SKM-1 (cell line): ENCODE results near the gene CD4.

Experiments
- DNase-seq: peaks from one replicate; lab custom pipeline; 2025; ENCODE audit not compliant: unreplicated experiment; lab: John Stamatoyannopoulos, UW

The CD4 gene

DNA sequence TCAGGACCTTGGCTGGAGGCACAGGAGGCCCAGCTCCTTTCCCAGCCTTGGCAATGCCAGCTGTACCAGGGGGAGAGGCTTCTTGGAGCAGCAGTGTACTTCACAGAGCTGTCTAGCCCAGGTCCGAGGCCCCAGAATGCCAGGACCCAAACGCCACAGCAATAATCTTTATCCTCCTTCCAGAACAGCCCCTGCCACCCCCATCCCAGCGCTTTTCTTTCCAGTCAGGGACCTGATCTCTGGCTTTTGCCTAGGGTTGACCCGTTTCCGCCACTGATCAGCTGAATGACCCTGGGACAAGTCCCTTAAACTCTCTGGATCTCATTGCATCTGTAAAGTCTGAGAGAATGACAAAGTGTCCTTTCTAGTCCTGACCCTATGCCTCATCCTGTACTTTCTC, 11.9 kb upstream of the CD4 start:
- DNase-seq, result no peak

DNA sequence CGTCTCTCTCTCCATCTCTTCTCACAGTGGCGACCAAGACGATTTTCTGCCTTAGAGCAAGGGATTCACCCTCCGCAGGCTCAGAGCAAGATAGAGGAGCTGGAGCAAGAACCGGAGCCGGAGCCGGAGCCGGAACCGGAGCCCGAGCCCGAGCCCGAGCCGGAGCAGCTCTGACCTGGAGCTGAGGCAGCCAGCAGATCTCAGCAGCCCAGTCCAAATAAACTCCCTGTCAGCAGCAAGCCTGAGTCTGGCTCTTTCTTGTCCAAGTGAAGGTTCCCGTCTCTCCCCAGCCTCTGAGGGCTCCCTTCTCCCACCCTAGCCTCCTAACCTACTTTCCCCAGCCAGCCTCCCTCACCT, 11.1 kb upstream of the CD4 start:
- DNase-seq, result no peak

DNA sequence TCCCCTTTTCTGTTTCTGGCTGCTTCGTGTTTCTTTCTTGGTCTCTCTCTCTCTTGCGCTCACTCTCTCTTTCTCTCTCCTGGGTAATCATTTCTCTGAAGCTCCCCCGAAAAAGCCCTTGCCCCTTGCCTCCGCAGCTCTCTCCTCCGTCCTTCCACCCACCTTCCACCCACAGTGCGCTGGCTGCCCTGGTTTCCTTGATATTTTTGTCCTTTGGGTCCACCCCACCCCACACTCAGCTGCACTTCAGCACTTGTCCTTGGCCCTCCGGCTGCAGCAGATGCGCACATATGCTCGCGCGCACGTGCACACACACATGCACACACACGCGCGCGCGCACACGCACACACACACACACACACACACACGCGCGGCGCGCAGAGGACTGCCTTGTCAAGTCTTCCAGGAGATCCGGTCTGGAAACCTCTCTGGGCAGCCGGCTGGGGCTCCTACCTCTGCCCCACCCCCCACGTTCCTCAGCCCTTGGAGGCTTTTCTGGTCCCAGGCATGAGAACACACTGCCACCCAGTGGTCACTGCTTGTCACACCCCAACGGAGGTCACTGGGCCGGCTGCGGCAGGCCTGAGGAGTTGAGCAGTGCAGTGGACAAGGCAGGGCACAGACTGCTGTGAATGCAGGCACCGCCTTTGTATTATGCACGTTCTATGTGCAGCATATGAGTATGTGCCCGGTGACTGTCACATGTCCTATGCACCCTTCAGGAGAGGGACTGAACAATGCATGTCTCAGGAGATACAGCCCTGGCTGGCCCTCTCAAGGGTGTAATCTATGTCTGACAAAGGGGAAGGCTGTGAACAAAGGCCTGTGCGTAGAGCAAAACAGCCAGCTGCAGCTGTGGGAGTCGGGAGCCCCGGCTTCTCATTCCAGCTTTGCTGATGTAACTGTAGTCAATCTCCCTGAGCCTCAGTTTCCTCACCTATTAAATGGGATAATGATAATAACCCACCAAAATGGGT, 10.5 kb upstream of the CD4 start:
- DNase-seq, result peak; percentile 53

DNA sequence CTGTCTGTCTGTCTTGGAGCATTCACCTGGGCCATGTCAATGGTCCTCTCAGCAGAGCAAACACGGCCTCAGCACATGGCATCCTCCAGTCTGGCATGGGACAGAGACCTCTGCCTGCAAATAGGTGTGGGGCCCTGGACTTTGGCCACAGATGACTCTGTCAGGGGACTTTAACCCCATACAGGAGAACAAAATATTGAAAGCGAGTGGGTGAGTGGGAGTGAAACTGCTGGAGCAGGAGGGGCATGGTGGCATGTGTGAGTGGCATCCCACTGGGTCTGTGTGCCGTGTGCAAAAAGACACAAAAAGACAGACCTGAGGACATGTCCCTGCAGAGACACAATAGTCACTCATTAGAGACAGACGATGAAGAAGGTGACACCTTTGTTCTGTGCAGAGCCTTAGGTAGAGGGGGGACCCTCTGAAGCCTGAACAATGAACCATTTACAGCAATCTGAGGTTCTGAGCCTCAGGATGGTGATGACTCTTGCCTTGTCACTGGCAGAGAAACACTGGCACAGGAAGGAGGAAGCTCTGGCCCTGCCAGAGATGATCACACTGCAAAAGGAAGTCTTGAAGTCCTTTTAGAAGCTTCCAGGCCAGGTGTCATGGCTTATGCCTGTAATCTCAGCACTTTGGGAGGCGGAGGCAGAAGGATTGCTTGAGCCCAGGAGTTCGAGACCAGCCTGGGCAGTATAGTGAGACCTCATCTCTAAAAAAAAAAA, 9.5 kb upstream of the CD4 start:
- DNase-seq, result no peak

DNA sequence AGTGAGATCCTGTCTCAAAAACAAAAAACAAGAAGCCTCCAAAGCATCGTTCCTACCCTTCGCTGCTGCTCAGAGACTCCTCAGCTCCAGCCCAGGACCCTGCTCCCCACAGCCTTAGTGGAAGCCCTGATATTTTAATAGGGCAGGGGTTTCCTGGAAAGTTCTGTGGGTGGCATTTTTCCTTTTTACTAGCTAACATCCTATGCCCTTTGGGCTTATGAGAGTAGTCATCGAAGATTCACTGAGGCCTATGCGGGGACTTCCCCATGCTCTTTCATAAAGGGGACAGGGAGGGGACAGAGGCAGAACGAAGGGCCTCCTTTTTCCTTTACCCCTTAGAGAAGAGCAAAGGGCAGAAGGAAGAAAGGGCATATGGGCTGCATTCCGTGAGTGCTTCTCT, 8.8 kb upstream of the CD4 start:
- no peak for DNase-seq

DNA sequence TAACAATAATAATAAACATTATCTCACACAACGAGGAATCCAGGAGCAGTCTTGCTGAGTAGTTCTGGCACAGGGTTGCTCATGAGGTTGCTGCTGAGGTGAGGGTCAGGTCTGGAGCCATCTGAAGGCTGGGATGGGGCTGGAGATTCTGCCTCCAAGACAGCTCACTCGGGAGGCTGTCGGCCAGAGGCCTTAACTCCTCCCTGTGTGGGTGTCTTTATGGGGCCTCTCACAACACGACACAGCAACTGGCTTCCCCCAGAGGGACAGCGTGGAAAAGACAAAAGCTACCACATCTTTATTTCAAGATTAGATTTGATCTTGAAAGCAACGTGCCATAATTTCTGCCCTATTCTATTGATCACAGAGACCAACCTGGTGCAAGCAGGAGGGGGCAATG, 7.2 kb upstream of the CD4 start:
- DNase-seq, result no peak

DNA sequence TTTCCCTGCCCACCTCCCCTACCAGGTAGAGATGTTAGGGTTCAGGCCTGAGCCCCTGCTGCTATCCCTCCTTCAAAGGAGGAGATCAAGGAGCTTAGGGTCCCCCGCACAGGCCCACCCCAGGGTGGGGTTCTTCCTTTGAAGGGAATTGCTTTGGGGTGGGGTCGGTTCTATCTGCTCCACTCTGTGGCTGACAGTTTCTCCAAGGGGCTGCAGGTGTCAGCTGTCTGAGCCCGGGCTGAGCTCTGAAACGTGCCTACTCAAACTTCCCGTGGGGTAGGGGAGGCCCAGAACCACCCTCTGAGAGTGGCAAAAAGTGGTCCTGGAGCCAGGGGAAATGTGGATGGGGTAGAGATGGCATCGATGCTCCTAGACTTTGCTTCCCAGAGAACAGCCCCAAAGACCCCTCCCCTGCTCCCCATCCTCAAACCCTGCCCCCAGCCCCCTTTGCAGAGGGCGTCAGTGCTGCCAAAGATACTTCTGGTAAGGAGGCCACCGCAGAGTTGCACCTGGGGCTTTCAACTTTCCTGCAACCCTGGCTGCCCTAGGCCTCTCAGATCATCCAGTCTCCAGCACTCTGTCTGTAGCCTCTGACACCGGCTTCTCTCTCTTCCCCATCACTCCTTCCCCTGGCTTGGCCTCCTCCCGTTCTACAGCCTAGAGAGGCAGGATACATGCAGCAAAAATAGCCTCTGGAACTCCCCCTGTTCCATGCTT, 6.3 kb upstream of the CD4 start:
- no peak for DNase-seq

DNA sequence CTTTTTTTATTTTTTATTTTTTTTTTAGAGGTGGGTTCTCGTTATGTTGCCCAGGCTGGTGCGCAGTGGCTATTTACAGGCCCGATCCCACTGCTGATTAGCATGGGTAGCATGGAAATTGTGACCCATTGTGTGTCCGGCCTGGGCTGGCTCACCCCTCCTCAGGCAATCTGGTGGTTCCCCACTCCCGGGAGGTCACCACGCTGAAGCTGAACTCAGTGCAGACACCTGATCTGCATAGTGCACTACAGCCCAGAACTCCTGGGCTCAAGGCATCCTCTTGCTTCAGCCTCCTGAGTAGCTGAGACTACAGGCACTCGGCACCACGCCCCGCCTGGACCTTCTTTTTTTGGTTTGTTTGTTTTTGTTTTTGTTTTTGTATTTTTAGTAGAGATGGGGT, 5.5 kb upstream of the CD4 start:
- DNase-seq, result no peak

DNA sequence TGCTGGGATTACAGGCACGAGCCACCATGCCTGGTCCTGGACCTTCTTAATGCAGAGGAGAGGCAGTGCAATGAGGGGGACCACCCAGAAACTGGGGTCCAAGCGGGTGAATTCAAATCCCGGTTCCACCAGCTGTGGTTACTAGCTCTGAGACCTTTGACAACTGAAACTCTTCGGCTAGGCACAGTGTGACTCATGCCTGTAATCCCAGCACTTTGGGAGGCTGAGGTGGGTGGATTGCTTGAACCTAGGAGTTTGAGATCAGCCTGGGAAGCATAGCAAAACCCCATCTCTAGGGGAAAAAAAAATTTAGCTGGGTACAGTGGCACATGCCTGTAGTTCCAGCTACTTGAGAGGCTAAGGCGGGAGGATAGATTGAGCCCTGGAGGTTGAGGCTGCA, 5.0 kb upstream of the CD4 start:
- DNase-seq, result no peak

DNA sequence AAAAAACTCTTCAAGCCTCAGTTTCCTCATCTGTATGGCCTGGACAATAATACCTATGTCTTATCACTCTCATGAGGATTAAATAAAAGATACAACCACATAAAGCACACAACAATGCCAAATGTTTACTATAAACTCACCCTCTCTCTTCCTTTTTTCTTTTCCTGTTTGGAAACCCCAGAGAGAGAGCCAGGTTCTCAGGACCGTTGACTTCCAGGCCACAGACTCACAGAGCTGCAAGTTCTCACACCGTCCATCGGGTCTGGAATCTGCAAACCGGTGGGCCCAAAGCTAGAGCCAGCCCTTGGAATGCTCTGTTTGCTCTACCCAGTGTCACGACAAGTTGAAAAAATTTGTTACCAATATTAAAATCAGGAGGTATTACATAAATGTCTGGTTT, 4.6 kb upstream of the CD4 start:
- no peak for DNase-seq

DNA sequence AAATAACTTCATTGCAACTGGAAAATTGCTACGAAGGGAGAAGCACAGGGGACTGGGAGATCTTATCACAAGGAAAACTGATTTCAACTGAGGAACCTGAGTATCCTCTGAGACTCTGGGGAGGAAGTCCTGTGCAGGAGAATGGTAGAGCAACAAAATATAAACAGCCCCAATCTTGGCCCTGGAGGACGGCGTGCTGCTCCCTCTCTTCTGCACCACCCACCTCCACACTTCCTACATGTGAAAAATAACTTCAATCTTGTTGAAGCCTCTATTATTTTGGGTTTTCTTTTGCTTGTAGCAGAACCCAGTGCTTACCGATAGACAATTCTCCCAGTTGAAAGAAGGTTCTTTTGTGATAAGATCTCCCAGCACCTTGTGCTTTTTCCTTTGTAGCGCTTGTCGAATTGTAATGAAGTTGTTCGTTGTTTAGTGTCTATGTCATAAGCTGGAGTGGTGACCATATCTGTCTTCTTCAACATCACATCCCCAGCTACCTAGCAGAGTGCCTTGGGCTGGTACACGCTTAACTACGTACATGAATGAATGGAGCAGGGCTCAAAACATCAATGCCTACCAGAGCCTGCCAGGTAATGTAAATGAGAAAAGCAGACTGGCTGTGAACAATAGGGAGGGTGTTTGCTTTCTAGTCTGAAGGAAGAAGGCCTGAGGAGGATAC, 2.8 kb upstream of the CD4 start:
- DNase-seq, result no peak

DNA sequence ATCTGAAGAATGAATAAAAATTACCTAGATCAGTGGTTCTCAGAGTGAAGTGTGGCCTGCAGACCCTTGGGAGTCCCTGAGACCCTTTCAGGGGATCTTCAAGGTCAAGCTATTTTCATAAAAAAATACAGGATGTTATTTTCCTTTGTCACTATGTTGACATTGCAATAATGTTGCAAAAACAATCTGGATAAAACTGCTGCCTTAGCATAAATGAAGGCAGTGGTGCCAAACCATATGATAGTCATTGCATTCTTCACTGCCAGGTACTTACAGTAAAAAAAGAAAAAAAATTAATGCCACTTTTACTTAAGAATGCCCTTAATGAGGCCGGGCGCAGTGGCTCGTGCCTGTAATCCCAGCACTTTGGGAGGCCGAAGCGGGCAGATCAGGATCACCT, 2.0 kb upstream of the CD4 start:
- no peak for DNase-seq

DNA sequence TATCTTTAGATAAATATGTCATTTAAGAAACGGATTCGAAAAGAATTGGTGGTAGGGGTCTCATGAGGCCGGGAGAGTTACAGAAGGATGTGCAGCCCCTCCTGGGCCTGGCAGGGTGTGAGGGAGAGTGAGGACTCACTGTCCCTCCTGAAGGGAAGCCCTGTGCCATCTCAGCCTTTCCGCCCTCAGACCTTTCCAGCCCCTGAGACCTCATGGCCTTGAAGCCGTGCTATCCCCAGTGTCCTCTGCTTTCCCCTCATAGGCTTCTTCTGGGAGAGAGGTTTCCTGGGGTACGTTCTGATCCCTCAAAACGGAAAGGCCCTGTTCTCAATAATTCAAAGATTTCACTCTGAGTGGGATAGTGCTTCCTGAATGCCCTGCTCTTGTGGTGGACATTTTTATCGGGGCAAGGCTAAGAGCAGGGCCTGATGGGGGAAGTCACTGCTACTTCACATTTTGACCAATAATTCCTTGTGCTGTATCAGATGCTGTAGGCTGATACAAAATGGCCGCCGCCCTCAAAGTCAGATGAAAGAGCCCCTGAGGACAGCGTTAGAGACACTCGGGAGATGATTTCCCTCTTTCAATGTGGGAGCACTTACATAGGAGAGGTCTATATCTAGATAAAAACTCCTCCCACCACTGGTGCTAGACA, 1.3 kb downstream of the CD4 start:
- DNase-seq, result no peak

DNA sequence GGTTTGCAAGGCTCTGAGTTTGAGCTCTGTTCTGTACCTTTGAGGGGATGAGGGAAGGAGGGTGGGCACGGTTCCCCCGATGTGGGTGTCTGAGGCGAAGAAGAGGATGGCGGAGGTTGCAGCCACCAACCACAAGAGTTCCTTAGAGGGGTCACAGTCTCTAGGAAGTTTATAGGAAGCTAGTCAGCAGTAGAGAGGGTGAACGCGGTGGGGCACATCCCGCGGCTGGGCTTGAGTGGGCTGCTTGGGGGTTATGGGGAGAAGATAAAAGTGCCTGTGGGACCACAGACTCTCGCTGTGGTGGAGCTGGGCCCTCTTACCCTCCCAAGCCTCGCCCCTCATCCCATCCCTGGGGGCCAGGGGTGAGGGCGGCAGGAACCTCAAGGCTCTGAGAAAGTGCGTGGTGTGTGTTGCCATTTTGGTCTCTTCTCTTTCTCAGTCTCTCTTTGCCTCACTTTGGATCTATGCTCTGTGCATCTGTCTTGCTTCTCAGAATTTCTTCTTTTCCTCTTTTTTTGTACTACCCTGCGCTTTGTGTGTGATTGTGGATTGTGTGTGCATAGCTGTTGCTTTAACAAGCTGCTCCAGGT, 2.7 kb downstream of the CD4 start:
- no peak for DNase-seq

DNA sequence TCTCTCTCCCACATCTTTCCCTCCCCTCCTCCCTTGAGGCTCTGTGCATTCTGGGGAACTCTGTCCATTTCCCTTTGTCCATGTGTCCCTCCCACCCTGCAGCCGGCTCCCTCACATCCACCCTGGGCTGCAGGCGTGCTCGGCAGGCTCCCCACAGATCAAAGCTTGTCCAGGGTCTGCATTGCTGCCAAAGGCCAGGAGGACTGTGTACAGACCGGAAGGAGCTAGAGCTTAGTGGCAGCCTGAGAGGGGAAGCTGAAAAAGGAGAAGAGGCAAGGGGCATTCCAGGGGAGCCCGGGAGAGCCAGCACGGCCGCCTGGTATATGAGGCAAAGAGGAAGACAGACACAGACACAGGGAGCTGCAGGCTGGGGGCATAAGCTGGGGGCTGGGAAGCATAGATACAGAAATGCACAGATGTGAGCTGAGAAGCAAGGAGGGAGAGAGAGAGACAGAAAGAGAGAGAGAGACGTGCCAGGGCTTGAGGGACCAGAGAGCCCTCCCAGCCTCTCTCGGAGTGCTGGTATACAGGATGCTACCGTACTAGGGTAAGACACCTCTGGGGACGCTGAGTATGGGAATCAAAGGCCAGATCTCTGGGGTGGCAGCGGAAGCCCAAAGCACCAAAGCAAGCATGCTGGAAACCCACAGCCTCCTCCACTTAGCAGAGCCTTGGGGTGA, 3.3 kb downstream of the CD4 start:
- DNase-seq, result peak; percentile 42

DNA sequence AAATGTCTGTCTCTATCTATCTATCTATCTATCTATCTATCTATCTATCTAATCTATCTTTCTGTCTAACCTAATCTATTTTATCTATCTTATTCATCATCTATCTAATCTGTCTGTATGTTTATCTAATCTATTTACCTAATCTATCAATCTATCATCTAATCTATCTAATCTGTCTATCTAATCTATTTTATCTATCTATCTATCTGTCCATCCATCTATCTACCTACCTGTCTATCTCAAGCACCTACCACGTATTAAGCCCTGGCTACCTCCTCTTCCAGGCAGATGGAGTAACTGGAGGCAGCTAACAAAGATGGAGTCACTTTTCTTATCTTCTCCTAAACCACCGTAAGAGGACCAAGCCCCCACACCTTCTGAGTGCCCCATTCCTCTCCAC, 5.8 kb downstream of the CD4 start:
- DNase-seq, result no peak

DNA sequence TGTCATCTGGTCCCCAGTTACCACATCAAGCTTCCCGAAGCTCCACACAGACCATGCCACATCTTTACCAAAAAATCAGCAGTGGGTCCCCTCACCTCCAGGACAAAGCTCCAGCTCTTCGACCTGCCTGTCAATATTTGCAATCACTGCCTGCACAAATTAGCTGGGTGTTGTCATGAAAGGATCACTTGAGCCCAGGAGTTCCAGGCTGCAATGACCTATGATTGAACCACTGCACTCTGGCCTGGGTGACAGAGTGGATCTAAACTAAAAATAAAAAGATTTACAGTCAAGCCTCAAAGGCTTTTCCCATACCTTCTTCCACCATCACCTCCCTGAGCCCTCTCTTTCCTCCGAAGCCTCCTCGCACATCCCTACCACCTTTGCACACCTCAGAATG, 7.2 kb downstream of the CD4 start:
- no peak for DNase-seq

DNA sequence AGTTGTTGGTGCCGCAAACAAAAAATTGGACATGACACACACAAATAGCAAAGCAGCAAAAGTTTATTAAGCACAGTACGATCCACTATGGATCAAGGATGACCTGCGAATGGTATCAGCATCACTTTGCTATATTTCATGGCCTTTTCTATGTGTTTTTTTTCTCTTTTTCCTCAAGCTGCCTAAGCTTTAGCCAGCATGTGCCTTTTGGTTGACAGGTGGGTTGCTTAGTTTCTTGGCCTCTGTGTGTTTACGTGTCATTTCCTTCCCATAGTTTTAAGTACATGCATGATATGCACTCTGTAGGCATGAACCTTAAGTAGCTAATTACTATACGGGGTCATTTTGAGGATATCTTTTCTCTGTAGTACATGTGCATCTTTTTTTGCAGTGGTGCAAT, 9.8 kb downstream of the CD4 start:
- DNase-seq, result no peak

DNA sequence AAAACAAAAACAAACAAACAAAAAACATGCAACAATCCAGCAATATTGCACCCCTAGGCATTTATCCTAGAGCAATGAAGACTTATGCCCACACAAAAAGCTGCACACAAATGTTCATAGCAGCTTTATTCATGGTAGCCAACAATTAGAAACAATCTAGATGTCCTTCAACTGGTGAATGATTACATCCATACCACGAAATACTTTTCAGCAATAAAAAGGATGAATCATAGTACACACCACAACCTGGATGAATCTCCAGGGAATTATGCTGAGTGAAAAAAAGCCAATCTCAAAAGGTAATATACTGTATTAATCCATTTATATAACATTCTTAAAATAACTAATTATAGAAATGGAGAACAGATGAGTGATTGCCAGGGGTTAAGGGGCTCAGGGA, 17.8 kb downstream of the CD4 start:
- no peak for DNase-seq

DNA sequence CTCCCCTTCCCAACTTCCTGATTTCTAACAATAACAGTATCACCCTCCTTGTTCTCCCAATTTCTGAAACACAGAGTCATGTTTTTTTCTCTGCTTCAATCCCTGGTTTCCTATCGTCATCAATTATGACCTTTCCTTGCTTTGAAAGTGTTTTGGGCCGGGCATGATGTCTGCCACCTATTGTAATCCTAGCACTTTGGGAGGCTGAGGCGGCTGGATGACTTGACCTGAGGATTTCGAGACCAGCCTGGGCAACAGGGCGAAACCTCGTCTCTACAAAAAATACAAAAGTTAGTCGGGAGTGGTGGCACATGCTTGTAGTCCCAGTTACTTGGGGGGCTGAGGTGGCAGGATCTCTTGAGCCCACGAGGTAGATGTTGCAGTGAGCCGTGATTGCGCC, 19.7 kb downstream of the CD4 start:
- DNase-seq, result no peak
